ENCODE measurements around the gene DDR2.
A peak's percentile ranks its signal among the peaks of the same experiment; 100 is the strongest.

The DDR2 gene

GRCh38 chr1:162709132-162709860 is 77.0 kb downstream of the DDR2 start:
- TF ChIP-seq BACH2 (CRISPR knock-in tag; IDR thresholded peaks at IDR 0.05; ENCODE audit: borderline replicate concordance) = no peak
- peak; percentile 4; the same call in 2 of the 3 replicates for ATAC-seq

GRCh38 chr1:162709870-162710269 is 77.6 kb downstream of the DDR2 start:
- ATAC-seq = peak; percentile 74
- TF ChIP-seq ZC3H10 (CRISPR knock-in tag; IDR thresholded peaks at IDR 0.05) = no peak
- no peak for TF ChIP-seq ESRRG (CRISPR knock-in tag; IDR thresholded peaks at IDR 0.05)
- no peak for TF ChIP-seq SNAI2 (CRISPR knock-in tag; IDR thresholded peaks at IDR 0.05)
- no peak for TF ChIP-seq GLIS3 (CRISPR knock-in tag; IDR thresholded peaks at IDR 0.05)
- no peak for TF ChIP-seq TOX (CRISPR knock-in tag; IDR thresholded peaks at IDR 0.05; ENCODE audit: borderline replicate concordance)
- no peak for TF ChIP-seq CSDC2 (CRISPR knock-in tag; IDR thresholded peaks at IDR 0.05)
- TF ChIP-seq ZFP3 (CRISPR knock-in tag; IDR thresholded peaks at IDR 0.05) = no peak
- TF ChIP-seq BACH2 (CRISPR knock-in tag; IDR thresholded peaks at IDR 0.05; ENCODE audit: borderline replicate concordance) = no peak
- TF ChIP-seq TCF4 (CRISPR knock-in tag; IDR thresholded peaks at IDR 0.05; ENCODE audit: borderline replicate concordance) = no peak
- TF ChIP-seq RARB (CRISPR knock-in tag; IDR thresholded peaks at IDR 0.05) = no peak
- no peak for TF ChIP-seq POU6F1 (CRISPR knock-in tag; IDR thresholded peaks at IDR 0.05; ENCODE audit: borderline replicate concordance, low read depth)
- no peak for TF ChIP-seq CREB5 (CRISPR knock-in tag; IDR thresholded peaks at IDR 0.05; ENCODE audit: low read depth)
- TF ChIP-seq ZNF8 (CRISPR knock-in tag; IDR thresholded peaks at IDR 0.05) = no peak
- no peak for TF ChIP-seq TSHZ2 (CRISPR knock-in tag; IDR thresholded peaks at IDR 0.05)
- TF ChIP-seq CSRNP3 (CRISPR knock-in tag; IDR thresholded peaks at IDR 0.05) = no peak
- TF ChIP-seq OSR1 (CRISPR knock-in tag; IDR thresholded peaks at IDR 0.05) = no peak
- no peak for TF ChIP-seq PPARA (CRISPR knock-in tag; IDR thresholded peaks at IDR 0.05; ENCODE audit: borderline replicate concordance)
- TF ChIP-seq ZNF565 (CRISPR knock-in tag; conservative IDR thresholded peaks at IDR 0.05; ENCODE audit: low read depth) = no peak
- TF ChIP-seq PATZ1 (CRISPR knock-in tag; IDR thresholded peaks at IDR 0.05; ENCODE audit: borderline replicate concordance) = no peak
- TF ChIP-seq ARNTL (CRISPR knock-in tag; IDR thresholded peaks at IDR 0.05; ENCODE audit: borderline replicate concordance, low read depth) = no peak

DNA sequence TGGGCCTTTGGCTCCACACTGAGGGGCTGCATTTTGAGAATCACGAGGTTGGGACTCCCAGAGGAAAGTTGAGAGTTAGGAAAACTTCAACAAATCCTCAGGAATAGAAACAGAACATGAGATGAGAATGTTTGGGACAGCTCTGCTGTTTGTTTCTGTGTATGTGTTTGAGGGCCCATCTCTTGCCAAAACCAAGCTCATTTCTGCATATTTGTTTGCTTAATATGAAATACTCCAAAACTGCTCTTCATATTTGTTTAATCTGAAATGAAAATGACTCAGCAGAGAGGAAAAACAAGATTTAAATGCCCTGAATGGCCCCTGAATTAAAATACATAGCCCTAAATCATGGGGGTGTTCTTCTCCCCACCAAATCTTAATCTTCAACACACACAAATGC is 78.1 kb downstream of the DDR2 start:
- peak; percentile 76 for ATAC-seq
- no peak for TF ChIP-seq SNAI2 (CRISPR knock-in tag; IDR thresholded peaks at IDR 0.05)
- no peak for TF ChIP-seq GLIS3 (CRISPR knock-in tag; IDR thresholded peaks at IDR 0.05)
- TF ChIP-seq BACH2 (CRISPR knock-in tag; IDR thresholded peaks at IDR 0.05; ENCODE audit: borderline replicate concordance) = no peak
- no peak for TF ChIP-seq ZNF8 (CRISPR knock-in tag; IDR thresholded peaks at IDR 0.05)

All from SK-N-SH treated with all-trans-retinoic acid at 6 μM for 48 hours (cell line).